ENCODE measurements around the gene ERI3. TPM values are rescaled to one million over a fixed set of nuclear protein-coding genes. Genes with fewer than 3 reads are reported as not detected.

ERI3 gene
- total and polyA plus RNA-seq, 10 of the 15 experiments (the other 5 are each of a cell fraction or from before 2014, with no cell fraction given): 20.6 to 90.4 (median 41.2) TPM

- H3K27me3 ChIP-seq (replicated peaks in 1 of 2; ENCODE audit: control insufficient read depth in 2 of 2, insufficient read depth in 2 of 2, low read length in 1 of 2): no peaks in the 10 kb centered on the region
- no peaks in the 10 kb centered on the region; a peak in 1 of 4 replicates for H3K36me3 ChIP-seq (ENCODE audit: control insufficient read depth in 2 of 2, insufficient read depth in 2 of 2, low read length in 1 of 2)
- H3K4me3 ChIP-seq: no peak overlapping the region
- no peak overlapping the region for H3K4me2 ChIP-seq (ENCODE audit: control insufficient read depth, insufficient read depth)
- no peak overlapping the region for H2AFZ ChIP-seq (ENCODE audit: control insufficient read depth, low read depth, low read length)
- ATAC-seq: no peak
- H3K9ac ChIP-seq (ENCODE audit: control insufficient read depth, insufficient read depth, low read length): no peak overlapping the region
- no peaks in the 10 kb centered on the region for H3K4me1 ChIP-seq (ENCODE audit: control insufficient read depth, insufficient read depth, low read length)
- H3K9me3 ChIP-seq (replicated peaks; ENCODE audit: control insufficient read depth, insufficient read depth, low read length): no peaks in the 10 kb centered on the region
- intact Hi-C loops (cut with micrococcal nuclease; ENCODE audit: unreplicated experiment): no loop called here
- RAD21 ChIA-PET (ENCODE audit: unreplicated experiment): no interaction called here
- no peak for FAIRE-seq
- no peaks in the 10 kb centered on the region for H3K79me2 ChIP-seq (ENCODE audit: control insufficient read depth, insufficient read depth, low read length)
- in situ Hi-C loops (cut with MboI): no loop called here
- no peak overlapping the region for H3K27ac ChIP-seq (ENCODE audit: control insufficient read depth, insufficient read depth)
- SMC1A ChIA-PET (ENCODE audit: uncharacterized antibody, unreplicated experiment): interaction anchor here (1.0 to 1.2 kb wide), 2 partner anchors 9 to 108 kb away, joined by 3 read pairs; no protein-coding TSS in a partner anchor
- 82% methylated on average over 6 of the region's 6 CpGs for WGBS (ENCODE audit: insufficient coverage, insufficient replicate concordance, low lambda C conversion rate, missing lambda C conversion rate)
- BruUV-seq (replicated peaks): no TSS peak
- CTCF ChIA-PET: interaction anchor here (1.1 to 1.2 kb wide), 2 partner anchors 40 to 43 kb away, joined by 3 to 5 read pairs; no protein-coding TSS in a partner anchor
- no peaks in the 10 kb centered on the region for H4K20me1 ChIP-seq (ENCODE audit: control insufficient read depth, insufficient read depth)
- POLR2A ChIA-PET: no interaction called here
- no peak for TF ChIP-seq RELB (IDR thresholded peaks at IDR 0.05; ENCODE audit: low read depth)
- TF ChIP-seq CBX3 (IDR thresholded peaks at IDR 0.05; ENCODE audit: borderline replicate concordance, low read depth): no peak
- no peak for TF ChIP-seq TCF3 (IDR thresholded peaks at IDR 0.05; ENCODE audit: borderline replicate concordance, insufficient read depth, low read depth, low read length)
- TF ChIP-seq HDAC2 (IDR thresholded peaks at IDR 0.05): no peak
- no peak for TF ChIP-seq SREBF1 (IDR thresholded peaks at IDR 0.05; ENCODE audit: low read length)
- DNase-seq (ENCODE audit: low read depth, low spot score): no peak
Observed at GRCh38 chr1:44275296-44275962, 79.6 kb downstream of the ERI3 start.

Measured in GM12878 (cell line).